ENCODE results near the gene PCDHGB1.
A peak's percentile ranks its signal among the peaks of the same experiment; 100 is the strongest.

Gene PCDHGB1

GRCh38 chr5:141349917-141350619 lies at the start of gene PCDHGB1:
PCDHGB1 (plus strand) TSS chr5:141350099; CDS start chr5:141350261, 162 bp downstream.
- Histone ChIP-seq H3K4me3 (ENCODE audit: low read depth in 1 of 2, low read length in 2 of 2) (no peak within 1 kb of the TSS), H3K9ac (ENCODE audit: low read depth, low read length) (no peak within 1 kb of the TSS), H3K36me3 (ENCODE audit: insufficient read depth, low read length) (no peaks in the 10 kb centered on the region), H3K79me2 (ENCODE audit: insufficient read depth, low read length) (no peaks in the 10 kb centered on the region), H3K27me3 (ENCODE audit: insufficient read depth, low read length, poor library complexity) (no peaks in the 10 kb centered on the region), H4K20me1 (ENCODE audit: insufficient read depth, low read length) (no peaks in the 10 kb centered on the region), H3K4me1 (ENCODE audit: insufficient read depth, low read length) (no peaks in the 10 kb centered on the region), H3K9me3 (ENCODE audit: insufficient read depth, low read length, severe bottlenecking) (no peaks in the 10 kb centered on the region), H3K4me2 (ENCODE audit: insufficient read depth, low read length) (no peak within 1 kb of the TSS), H3K27ac (ENCODE audit: low read length) (no peak within 1 kb of the TSS), H2AFZ (ENCODE audit: low read depth, low read length) (0 out of 2 replicates have a peak within 1 kb of the TSS, but pooled peaks have one; percentile 10)
- ATAC-seq (ENCODE audit: insufficient read depth, low read depth), result no peak
- no peak for DNase-seq
- peak; percentile 17 for TF ChIP-seq CTCF (IDR thresholded peaks at IDR 0.05; ENCODE audit: borderline replicate concordance, extremely low read depth, low read length, poor library complexity, severe bottlenecking)
- TF ChIP-seq EZH2 (IDR thresholded peaks at IDR 0.05; ENCODE audit: borderline replicate concordance, low read depth, low read length, severe bottlenecking), result no peak

DNA sequence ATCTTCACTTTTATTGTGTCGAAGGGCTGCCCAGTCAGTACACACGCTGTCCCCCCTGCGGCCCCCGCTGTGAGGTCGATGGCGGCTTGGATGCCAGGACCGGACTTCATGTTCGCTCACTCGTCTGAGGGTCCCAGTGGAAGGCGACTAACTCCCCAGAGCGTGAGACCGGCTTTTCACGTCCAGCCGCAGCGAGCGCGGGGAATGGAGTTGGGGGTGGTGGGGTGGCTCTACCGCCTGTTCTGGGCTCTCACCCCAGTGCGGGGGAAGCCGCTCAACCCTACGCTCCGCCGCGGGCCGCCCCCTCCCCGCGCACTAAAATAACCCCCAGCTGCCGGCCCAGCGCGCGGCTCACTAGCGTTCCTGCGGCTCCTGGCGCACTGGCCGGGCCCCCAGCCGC lies 46.1 kb upstream of the PCDHGB1 start, which contains the start of gene SLC25A2:
TSS of gene SLC25A2 (minus strand) at position 294 of the 400 bp plus-strand sequence. CDS start at position 110, 184 bp downstream.
- H3K4me1 ChIP-seq (ENCODE audit: insufficient read depth, low read length), result no peaks in the 10 kb centered on the region
- no peak within 1 kb of the TSS for H3K4me3 ChIP-seq (ENCODE audit: low read depth in 1 of 2, low read length in 2 of 2)
- H3K9me3 ChIP-seq (ENCODE audit: insufficient read depth, low read length, severe bottlenecking), result peaks cover 5% of the 10 kb centered on the region
- TF ChIP-seq EZH2 (IDR thresholded peaks at IDR 0.05; ENCODE audit: borderline replicate concordance, low read depth, low read length, severe bottlenecking) (no peak), CTCF (IDR thresholded peaks at IDR 0.05; ENCODE audit: borderline replicate concordance, extremely low read depth, low read length, poor library complexity, severe bottlenecking) (no peak)
- no peak within 1 kb of the TSS for H2AFZ ChIP-seq (ENCODE audit: low read depth, low read length)
- DNase-seq (no peak), ATAC-seq (ENCODE audit: insufficient read depth, low read depth) (no peak)
- H3K36me3 ChIP-seq (ENCODE audit: insufficient read depth, low read length), result no peaks in the 10 kb centered on the region
- H3K27ac ChIP-seq (ENCODE audit: low read length), result no peak within 1 kb of the TSS
- H3K27me3 ChIP-seq (ENCODE audit: insufficient read depth, low read length, poor library complexity), result no peaks in the 10 kb centered on the region
- H4K20me1 ChIP-seq (ENCODE audit: insufficient read depth, low read length), result no peaks in the 10 kb centered on the region
- H3K79me2 ChIP-seq (ENCODE audit: insufficient read depth, low read length), result no peaks in the 10 kb centered on the region
- no peak within 1 kb of the TSS for H3K9ac ChIP-seq (ENCODE audit: low read depth, low read length)
- H3K4me2 ChIP-seq (ENCODE audit: insufficient read depth, low read length), result no peak within 1 kb of the TSS

- no peaks in the 10 kb centered on the region for H3K36me3 ChIP-seq (ENCODE audit: insufficient read depth, low read length)
- H3K79me2 ChIP-seq (ENCODE audit: insufficient read depth, low read length), result no peaks in the 10 kb centered on the region
- H3K27me3 ChIP-seq (ENCODE audit: insufficient read depth, low read length, poor library complexity), result no peaks in the 10 kb centered on the region
- H2AFZ ChIP-seq (ENCODE audit: low read depth, low read length), result no peak overlapping the region
- H3K27ac ChIP-seq (ENCODE audit: low read length), result no peak overlapping the region
- DNase-seq, result no peak
- no peak overlapping the region for H3K4me3 ChIP-seq (ENCODE audit: low read depth in 1 of 2, low read length in 2 of 2)
- TF ChIP-seq CTCF (IDR thresholded peaks at IDR 0.05; ENCODE audit: borderline replicate concordance, extremely low read depth, low read length, poor library complexity, severe bottlenecking), result no peak
- TF ChIP-seq EZH2 (IDR thresholded peaks at IDR 0.05; ENCODE audit: borderline replicate concordance, low read depth, low read length, severe bottlenecking), result no peak
- H3K4me2 ChIP-seq (ENCODE audit: insufficient read depth, low read length), result no peak overlapping the region
- no peak for ATAC-seq (ENCODE audit: insufficient read depth, low read depth)
- H3K9ac ChIP-seq (ENCODE audit: low read depth, low read length), result no peak overlapping the region
- H3K4me1 ChIP-seq (ENCODE audit: insufficient read depth, low read length), result no peaks in the 10 kb centered on the region
- peaks cover 5% of the 10 kb centered on the region for H3K9me3 ChIP-seq (ENCODE audit: insufficient read depth, low read length, severe bottlenecking)
- H4K20me1 ChIP-seq (ENCODE audit: insufficient read depth, low read length), result no peaks in the 10 kb centered on the region
These were observed 43.3 kb upstream of the PCDHGB1 start for GRCh38 chr5:141306630-141307029.

Measured in DND-41 (cell line).